ENCODE results near the gene ENTHD1.

The ENTHD1 gene

DNA sequence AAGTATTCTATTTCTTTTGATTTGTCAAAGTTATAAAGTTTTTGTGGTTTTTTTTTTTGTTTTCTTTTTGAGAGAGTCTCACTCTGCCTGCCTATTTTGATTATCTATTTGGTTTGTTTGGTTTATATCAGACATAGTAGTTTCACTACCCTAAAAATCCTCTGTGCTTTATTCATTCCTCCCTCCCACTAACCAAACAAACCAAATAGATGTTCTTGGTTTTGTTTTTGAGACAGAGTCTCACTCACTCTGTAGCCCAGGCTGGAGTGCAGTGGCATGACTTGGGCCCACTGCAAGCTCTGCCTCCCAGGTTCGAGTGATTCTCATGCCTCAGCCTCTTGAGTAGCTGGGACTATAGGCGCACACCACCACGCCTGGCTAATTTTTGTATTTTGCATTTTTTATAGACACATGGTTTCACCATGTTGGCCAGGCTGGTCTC lies 67.9 kb downstream of the ENTHD1 start:
- no peak overlapping the region for H3K27ac ChIP-seq (ENCODE audit: low read depth, low read length)
- no peaks in the 10 kb centered on the region for H3F3A ChIP-seq (ENCODE audit: control insufficient read depth, insufficient read depth)
- H3K4me3 ChIP-seq (ENCODE audit: low read length): no peak overlapping the region
- H3K79me2 ChIP-seq (ENCODE audit: control insufficient read depth, low read length): no peaks in the 10 kb centered on the region
- TF ChIP-seq EZH2phosphoT487 (IDR thresholded peaks at IDR 0.05; ENCODE audit: borderline replicate concordance, low read length): no peak
- TF ChIP-seq, protein P1, sequence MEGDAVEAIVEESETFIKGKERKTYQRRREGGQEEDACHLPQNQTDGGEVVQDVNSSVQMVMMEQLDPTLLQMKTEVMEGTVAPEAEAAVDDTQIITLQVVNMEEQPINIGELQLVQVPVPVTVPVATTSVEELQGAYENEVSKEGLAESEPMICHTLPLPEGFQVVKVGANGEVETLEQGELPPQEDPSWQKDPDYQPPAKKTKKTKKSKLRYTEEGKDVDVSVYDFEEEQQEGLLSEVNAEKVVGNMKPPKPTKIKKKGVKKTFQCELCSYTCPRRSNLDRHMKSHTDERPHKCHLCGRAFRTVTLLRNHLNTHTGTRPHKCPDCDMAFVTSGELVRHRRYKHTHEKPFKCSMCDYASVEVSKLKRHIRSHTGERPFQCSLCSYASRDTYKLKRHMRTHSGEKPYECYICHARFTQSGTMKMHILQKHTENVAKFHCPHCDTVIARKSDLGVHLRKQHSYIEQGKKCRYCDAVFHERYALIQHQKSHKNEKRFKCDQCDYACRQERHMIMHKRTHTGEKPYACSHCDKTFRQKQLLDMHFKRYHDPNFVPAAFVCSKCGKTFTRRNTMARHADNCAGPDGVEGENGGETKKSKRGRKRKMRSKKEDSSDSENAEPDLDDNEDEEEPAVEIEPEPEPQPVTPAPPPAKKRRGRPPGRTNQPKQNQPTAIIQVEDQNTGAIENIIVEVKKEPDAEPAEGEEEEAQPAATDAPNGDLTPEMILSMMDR (IDR thresholded peaks at IDR 0.05; ENCODE audit: low read depth, low read length, poor library complexity, severe bottlenecking): no peak
- peaks cover 14% of the 10 kb centered on the region for H3K27me3 ChIP-seq (ENCODE audit: control insufficient read depth, low read length)
- H3K4me1 ChIP-seq (ENCODE audit: control insufficient read depth, low read length): peaks cover 10% of the 10 kb centered on the region
- no peaks in the 10 kb centered on the region for H4K20me1 ChIP-seq (ENCODE audit: control insufficient read depth, insufficient read depth, low read depth, low read length)
- H3K9me2 ChIP-seq (replicated peaks; ENCODE audit: control insufficient read depth, low read length): no peaks in the 10 kb centered on the region
- H3K9me3 ChIP-seq (ENCODE audit: control insufficient read depth, insufficient read depth, low read length): no peaks in the 10 kb centered on the region
- H3K4me2 ChIP-seq (ENCODE audit: low read length): peak overlapping the region; percentile 32; the same call in 1 of the 2 replicates
- no peaks in the 10 kb centered on the region for H3K36me3 ChIP-seq (ENCODE audit: control insufficient read depth, low read length)

DNA sequence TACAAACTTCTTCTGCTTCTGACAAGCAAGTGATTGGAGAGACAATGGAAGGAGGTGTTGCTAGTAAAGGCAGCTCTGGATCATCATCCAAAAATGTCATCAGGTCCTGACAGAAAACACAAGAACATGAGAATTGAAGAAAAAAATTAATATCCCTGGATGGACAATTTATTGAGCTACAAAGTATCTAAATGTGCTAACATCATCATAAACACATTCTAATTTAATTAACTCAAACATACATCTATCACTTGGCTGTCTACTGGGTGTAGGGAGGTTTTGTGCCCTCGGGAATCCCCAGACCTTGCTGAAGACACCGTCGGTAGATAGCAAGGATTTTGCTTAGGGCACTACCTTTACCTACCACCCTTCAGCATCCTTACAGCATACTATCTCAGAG lies 72.6 kb downstream of the ENTHD1 start:
- H3K36me3 ChIP-seq (ENCODE audit: control insufficient read depth, low read length): no peaks in the 10 kb centered on the region
- H3K9me2 ChIP-seq (replicated peaks; ENCODE audit: control insufficient read depth, low read length): no peaks in the 10 kb centered on the region
- H4K20me1 ChIP-seq (ENCODE audit: control insufficient read depth, insufficient read depth, low read depth, low read length): no peaks in the 10 kb centered on the region
- H3K4me1 ChIP-seq (ENCODE audit: control insufficient read depth, low read length): peaks cover 9% of the 10 kb centered on the region
- H3K9me3 ChIP-seq (ENCODE audit: control insufficient read depth, insufficient read depth, low read length): no peaks in the 10 kb centered on the region
- H3K4me3 ChIP-seq (ENCODE audit: low read length): no peak overlapping the region
- H3F3A ChIP-seq (ENCODE audit: control insufficient read depth, insufficient read depth): no peaks in the 10 kb centered on the region
- peaks cover 28% of the 10 kb centered on the region for H3K27me3 ChIP-seq (ENCODE audit: control insufficient read depth, low read length)
- TF ChIP-seq, protein P1 (IDR thresholded peaks at IDR 0.05; ENCODE audit: low read depth, low read length, poor library complexity, severe bottlenecking): no peak
- TF ChIP-seq EZH2phosphoT487 (IDR thresholded peaks at IDR 0.05; ENCODE audit: borderline replicate concordance, low read length): no peak
- H3K79me2 ChIP-seq (ENCODE audit: control insufficient read depth, low read length): no peaks in the 10 kb centered on the region
- H3K27ac ChIP-seq (ENCODE audit: low read depth, low read length): no peak overlapping the region
- H3K4me2 ChIP-seq (ENCODE audit: low read length): no peak overlapping the region

DNA sequence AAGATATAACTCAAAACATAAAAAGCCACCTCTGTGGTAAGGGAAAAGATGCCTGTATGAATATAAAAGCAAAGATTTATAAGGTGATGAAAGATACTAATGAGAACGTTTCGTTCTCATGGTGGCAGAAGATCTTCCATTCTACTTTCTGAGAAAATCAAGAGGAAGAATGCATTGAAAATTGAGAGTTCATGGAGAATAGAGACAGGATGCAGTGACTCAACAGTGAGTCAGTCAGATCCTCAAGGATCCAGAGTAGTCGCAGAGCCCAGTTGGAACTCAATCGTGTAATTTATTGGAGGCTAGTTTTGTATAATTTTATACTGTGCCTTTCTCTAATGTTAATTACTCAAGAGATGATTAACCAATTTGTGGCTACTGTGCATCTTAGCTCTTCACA lies 73.3 kb downstream of the ENTHD1 start:
- Histone ChIP-seq H3K79me2 (ENCODE audit: control insufficient read depth, low read length) (no peaks in the 10 kb centered on the region), H3K27me3 (ENCODE audit: control insufficient read depth, low read length) (peaks cover 28% of the 10 kb centered on the region), H3K4me3 (ENCODE audit: low read length) (no peak overlapping the region), H3K9me3 (ENCODE audit: control insufficient read depth, insufficient read depth, low read length) (no peaks in the 10 kb centered on the region), H3K36me3 (ENCODE audit: control insufficient read depth, low read length) (no peaks in the 10 kb centered on the region), H3K4me1 (ENCODE audit: control insufficient read depth, low read length) (peaks cover 1% of the 10 kb centered on the region; the same call in 1 of the 2 replicates), H3K4me2 (ENCODE audit: low read length) (no peak overlapping the region), H4K20me1 (ENCODE audit: control insufficient read depth, insufficient read depth, low read depth, low read length) (no peaks in the 10 kb centered on the region), H3F3A (ENCODE audit: control insufficient read depth, insufficient read depth) (no peaks in the 10 kb centered on the region), H3K9me2 (replicated peaks; ENCODE audit: control insufficient read depth, low read length) (no peaks in the 10 kb centered on the region), H3K27ac (ENCODE audit: low read depth, low read length) (no peak overlapping the region)
- TF ChIP-seq EZH2phosphoT487 (IDR thresholded peaks at IDR 0.05; ENCODE audit: borderline replicate concordance, low read length): no peak
- TF ChIP-seq, protein P1 (IDR thresholded peaks at IDR 0.05; ENCODE audit: low read depth, low read length, poor library complexity, severe bottlenecking): no peak

Measured in DOHH2 (cell line).